GM23248 (cell line): Measurements from ENCODE around the gene IMP3. TPM values are rescaled to one million over a fixed set of nuclear protein-coding genes. Genes with fewer than 3 reads are reported as not detected.

Experiments used
- DNase-seq: peaks from one replicate; pipeline ENCODE4 v3.0.0-alpha.2; 2015
- H2AFZ ChIP-seq: fragments of 200-600 bp; sonication (generic); 2 replicates; pipeline ENCODE4 v1.6.1; 2016; ENCODE audit warnings: antibody characterized with exemption
- H3F3A ChIP-seq: fragments of 200-600 bp; sonication (generic); 2 replicates; pipeline ENCODE4 v1.6.1; 2016; ENCODE audit warnings: mild to moderate bottlenecking, antibody characterized with exemption, mixed run types; ENCODE audit not compliant: insufficient read depth
- H3K27ac ChIP-seq: fragments of 200-600 bp; sonication (generic); 2 replicates; pipeline ENCODE4 v1.5.1; 2016; ENCODE audit warnings: mild to moderate bottlenecking
- H3K27me3 ChIP-seq: fragments of 200-600 bp; sonication (generic); replicated peaks from 2 replicates; pipeline ENCODE4 v1.6.1; 2016; ENCODE audit warnings: mild to moderate bottlenecking; ENCODE audit not compliant: insufficient read depth
- H3K36me3 ChIP-seq: fragments of 200-600 bp; sonication (generic); 2 replicates; pipeline ENCODE4 v1.6.1; 2016; ENCODE audit warnings: low read depth, mild to moderate bottlenecking
- H3K4me1 ChIP-seq: fragments of 200-600 bp; sonication (generic); 2 replicates; pipeline ENCODE4 v1.6.1; 2016; ENCODE audit warnings: mild to moderate bottlenecking; ENCODE audit not compliant: insufficient read depth
- H3K4me2 ChIP-seq: fragments of 200-600 bp; sonication (generic); one replicate; pipeline ENCODE4 v1.6.1; 2016; ENCODE audit warnings: mild to moderate bottlenecking; ENCODE audit not compliant: unreplicated experiment
- H3K4me3 ChIP-seq: fragments of 200-600 bp; sonication (generic); 2 replicates; pipeline ENCODE4 v1.5.1; 2016; ENCODE audit warnings: mild to moderate bottlenecking
- H3K79me2 ChIP-seq: fragments of 200-600 bp; sonication (generic); 2 replicates; pipeline ENCODE4 v1.6.1; 2016; ENCODE audit warnings: mild to moderate bottlenecking; ENCODE audit not compliant: insufficient read depth
- H3K9ac ChIP-seq: fragments of 200-600 bp; sonication (generic); 2 replicates; pipeline ENCODE4 v1.6.1; 2016; ENCODE audit warnings: mild to moderate bottlenecking
- H3K9me2 ChIP-seq: fragments of 200-600 bp; sonication (generic); 2 replicates; pipeline ENCODE4 v1.6.1; 2016; ENCODE audit warnings: mixed run types, mild to moderate bottlenecking, moderate library complexity; ENCODE audit not compliant: insufficient read depth
- H3K9me3 ChIP-seq: fragments of 200-600 bp; sonication (generic); one replicate; pipeline ENCODE4 v1.6.1; 2017; ENCODE audit warnings: low read depth
- H4K20me1 ChIP-seq: fragments of 200-600 bp; sonication (generic); 2 replicates; pipeline ENCODE4 v1.6.0; 2016; ENCODE audit not compliant: insufficient read depth
- EZH2 ChIP-seq: fragments of 200-600 bp; sonication (generic); IDR thresholded peaks from 2 replicates; pipeline ENCODE4 v1.6.1; 2018; ENCODE audit warnings: antibody characterized with exemption, mild to moderate bottlenecking; ENCODE audit not compliant: insufficient read depth, poor library complexity, severe bottlenecking
- EZH2phosphoT487 ChIP-seq: fragments of 200-600 bp; sonication (generic); IDR thresholded peaks from 2 replicates; pipeline ENCODE4 v1.6.1; 2018; ENCODE audit warnings: antibody characterized with exemption, moderate library complexity, mild to moderate bottlenecking, low read depth; ENCODE audit not compliant: insufficient read depth
- WGBS, 2 experiments: methylation state at CpG; one replicate each; pipeline ENCODE4 v1.1.6; 2015 to 2017; ENCODE audit warnings: low lambda C conversion rate in 2 of 2, low coverage in 1 of 2; ENCODE audit errors: missing lambda C conversion rate in 2 of 2; 5-methylcytosine and 5-hydroxymethylcytosine counted together
- in situ Hi-C: fragments of 300-500 bp; cut with MboI; formaldehyde crosslinking; loops from 2 replicates; pipeline ENCODE4 v1.15.0; 2020
- polyA plus RNA-seq: library from polyadenylated mRNA; unstranded; fragments of >200 nt; fragmentation: Nextera tagmentation; extraction: Ambion mirVana; gene quantifications from 2 replicates; pipeline ENCODE4 v1.2.1, GENCODE V29; 2016
- total RNA-seq: library from RNA; depleted of rRNA; stranded (reverse); fragments of >200 nt; shearing (Covaris generic); gene quantifications from 2 replicates; pipeline ENCODE4 v1.2.3, GENCODE V29; 2014

IMP3 gene
- total and polyA plus RNA-seq, 2 experiments from 2014 or later = 105 to 138 TPM

DNA sequence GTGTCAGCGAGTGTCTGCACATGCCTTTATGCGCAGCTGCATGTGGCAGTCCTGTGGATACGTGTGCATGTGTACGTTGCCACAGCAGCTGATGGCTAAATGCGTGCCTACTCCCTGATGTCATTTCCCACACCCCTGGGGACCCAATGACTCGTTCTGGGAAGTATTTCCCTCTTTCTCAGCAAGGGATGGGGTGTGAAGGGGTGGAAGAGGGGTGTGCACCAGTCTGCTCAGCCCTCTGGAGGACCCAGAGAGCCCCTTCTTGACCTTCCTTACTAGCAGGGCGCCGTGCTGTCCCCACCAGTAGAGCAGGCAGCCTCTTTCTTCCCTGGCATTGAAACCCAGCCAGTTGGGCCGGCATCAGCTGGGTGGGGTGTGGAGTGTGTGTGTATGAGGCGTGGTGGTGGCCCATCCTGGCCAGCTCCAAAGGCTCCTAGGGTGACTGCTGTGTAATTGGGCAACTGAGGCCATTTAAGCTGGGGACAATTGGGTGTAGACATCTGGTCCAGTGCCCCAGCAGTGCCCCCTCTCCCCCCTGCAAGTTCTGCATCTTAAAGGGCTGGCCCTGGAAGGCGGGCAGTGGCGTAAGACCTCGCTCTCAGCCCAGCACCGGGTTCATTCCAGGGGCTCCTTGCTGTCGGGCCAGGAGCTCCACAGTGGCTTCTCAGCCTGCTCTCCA, 26.9 kb upstream of the IMP3 start:
- H3K4me1 ChIP-seq = peaks cover 34% of the 10 kb centered on the region
- peak overlapping the region; percentile 100 for H3K27ac ChIP-seq
- TF ChIP-seq EZH2 (no peak), EZH2phosphoT487 (no peak)
- H3K4me3 ChIP-seq = peak overlapping the region; percentile 18; the same call in 1 of the 2 replicates
- in situ Hi-C loops = no loop called here
- H4K20me1 ChIP-seq = no peaks in the 10 kb centered on the region
- peaks cover 28% of the 10 kb centered on the region for H3F3A ChIP-seq
- H3K4me2 ChIP-seq = peak overlapping the region; percentile 72
- H2AFZ ChIP-seq = no peak overlapping the region
- no peaks in the 10 kb centered on the region for H3K9me3 ChIP-seq
- H3K9ac ChIP-seq = peak overlapping the region; percentile 96
- peak; percentile 100 for DNase-seq
- no peaks in the 10 kb centered on the region for H3K9me2 ChIP-seq
- no peaks in the 10 kb centered on the region for H3K27me3 ChIP-seq
- 13 to 15% methylated on average over 15 of the region's 15 CpGs for WGBS, 2 experiments
- no peaks in the 10 kb centered on the region for H3K36me3 ChIP-seq
- peaks cover 17% of the 10 kb centered on the region for H3K79me2 ChIP-seq

DNA sequence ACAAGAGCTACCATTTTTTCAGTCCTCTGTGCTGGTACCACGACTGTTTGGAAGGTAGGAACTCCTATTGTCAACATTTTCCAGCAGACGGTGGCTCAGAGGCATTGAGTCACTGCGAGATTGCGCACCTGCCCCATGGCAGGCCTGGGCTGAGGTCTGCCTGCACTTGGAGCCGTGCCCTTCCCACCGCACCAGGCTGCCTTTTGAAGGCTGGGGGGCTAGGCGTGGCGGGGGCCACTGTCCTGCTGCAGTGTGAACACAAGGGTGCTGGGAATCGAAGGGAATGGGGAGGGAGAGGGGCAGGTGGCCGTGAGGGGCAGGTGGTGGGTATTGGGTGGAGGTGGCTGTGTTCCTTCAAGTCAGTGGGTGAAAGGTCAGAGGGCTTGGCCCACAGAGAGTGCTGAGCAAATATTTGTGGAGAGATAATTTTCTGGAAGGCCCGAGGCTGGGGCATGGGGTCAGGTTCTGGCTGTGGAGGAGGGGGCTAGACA, 24.0 kb upstream of the IMP3 start:
- Histone ChIP-seq H3K4me1 (peaks cover 53% of the 10 kb centered on the region), H3K79me2 (peaks cover 19% of the 10 kb centered on the region), H2AFZ (no peak overlapping the region), H3F3A (peaks cover 44% of the 10 kb centered on the region), H3K9me3 (no peaks in the 10 kb centered on the region), H3K9me2 (no peaks in the 10 kb centered on the region), H3K36me3 (no peaks in the 10 kb centered on the region), H3K4me3 (no peak overlapping the region), H3K4me2 (no peak overlapping the region), H3K27ac (no peak overlapping the region), H3K27me3 (no peaks in the 10 kb centered on the region), H4K20me1 (no peaks in the 10 kb centered on the region), H3K9ac (no peak overlapping the region)
- DNase-seq = no peak
- no peak for TF ChIP-seq EZH2phosphoT487
- no peak for TF ChIP-seq EZH2
- in situ Hi-C loops = no loop called here
- 80 to 84% methylated on average over 11 of the region's 11 CpGs for WGBS, 2 experiments

DNA sequence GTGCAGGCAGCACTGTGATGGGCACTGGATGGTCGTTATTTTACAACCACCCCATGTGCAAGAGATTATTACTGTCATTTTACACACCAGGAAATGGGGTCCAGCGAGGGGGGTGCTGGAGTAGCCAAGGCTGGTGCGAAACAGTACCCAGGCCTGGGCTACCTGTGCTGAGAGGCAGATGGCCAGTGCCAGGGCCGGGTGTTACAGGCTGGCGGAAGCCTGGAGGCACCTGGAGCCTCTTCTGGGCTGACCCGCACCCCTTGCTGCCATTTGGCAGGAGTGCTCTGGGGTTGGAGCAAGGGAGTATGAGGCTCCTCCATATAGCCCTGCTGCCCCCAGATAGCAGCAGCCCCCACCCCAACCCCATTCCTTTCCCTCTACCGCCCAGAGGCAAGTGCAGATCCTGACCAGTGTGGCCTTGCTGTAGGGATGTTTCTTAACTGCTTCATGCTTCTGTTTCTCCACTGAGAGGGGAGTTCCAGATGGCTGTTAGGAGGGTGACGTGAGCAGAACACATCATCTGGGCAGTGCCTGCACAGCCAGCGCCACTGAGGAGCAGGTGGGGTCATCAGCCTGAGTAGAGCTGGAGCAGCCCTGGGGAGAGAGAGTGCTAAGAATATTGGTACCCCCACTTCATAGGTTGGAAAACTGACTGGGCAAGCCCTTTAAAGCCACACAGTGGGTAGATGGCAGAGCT, 22.9 kb upstream of the IMP3 start:
- in situ Hi-C loops = no loop called here
- Histone ChIP-seq H3K4me3 (no peak overlapping the region), H3K36me3 (no peaks in the 10 kb centered on the region), H3K27me3 (no peaks in the 10 kb centered on the region), H4K20me1 (no peaks in the 10 kb centered on the region), H3K9ac (no peak overlapping the region), H3K4me1 (peaks cover 49% of the 10 kb centered on the region), H3K4me2 (no peak overlapping the region), H3K9me2 (no peaks in the 10 kb centered on the region), H2AFZ (no peak overlapping the region), H3F3A (peaks cover 54% of the 10 kb centered on the region), H3K9me3 (no peaks in the 10 kb centered on the region), H3K27ac (no peak overlapping the region), H3K79me2 (peaks cover 29% of the 10 kb centered on the region)
- TF ChIP-seq EZH2 = no peak
- WGBS, 2 experiments = 77 to 84% methylated on average over 6 to 9 of the region's 9 CpGs
- no peak for DNase-seq

DNA sequence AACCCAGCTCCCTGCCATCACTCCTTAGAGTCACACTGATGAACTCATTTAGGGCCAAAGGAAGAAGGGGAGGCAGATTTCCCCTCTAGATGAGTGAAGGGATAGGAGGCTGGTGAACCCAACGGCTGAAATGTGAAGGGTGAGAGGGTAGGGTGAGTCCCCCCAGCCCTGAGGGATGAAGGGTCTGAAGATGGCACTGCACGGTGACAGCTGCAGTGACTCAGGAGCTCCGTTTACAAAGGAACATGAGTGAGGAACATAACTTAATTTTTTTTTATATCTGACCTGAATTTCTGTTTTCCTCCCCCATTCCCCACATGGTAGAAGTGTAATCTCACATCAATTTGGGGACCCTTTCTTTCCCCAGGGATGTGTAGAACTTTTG, 21.7 kb upstream of the IMP3 start:
- no peaks in the 10 kb centered on the region for H4K20me1 ChIP-seq
- peaks cover 52% of the 10 kb centered on the region for H3F3A ChIP-seq
- H2AFZ ChIP-seq = no peak overlapping the region
- peak overlapping the region; percentile 71 for H3K4me2 ChIP-seq
- no peaks in the 10 kb centered on the region for H3K36me3 ChIP-seq
- peak overlapping the region; percentile 84 for H3K9ac ChIP-seq
- H3K79me2 ChIP-seq = peaks cover 41% of the 10 kb centered on the region
- H3K4me1 ChIP-seq = peaks cover 38% of the 10 kb centered on the region
- H3K9me3 ChIP-seq = no peaks in the 10 kb centered on the region
- TF ChIP-seq EZH2 (no peak), EZH2phosphoT487 (no peak)
- no peak for DNase-seq
- H3K27me3 ChIP-seq = no peaks in the 10 kb centered on the region
- no peaks in the 10 kb centered on the region for H3K9me2 ChIP-seq
- 10 to 11% methylated on average over 3 of the region's 3 CpGs for WGBS, 2 experiments
- peak overlapping the region; percentile 35 for H3K4me3 ChIP-seq
- peak overlapping the region; percentile 98 for H3K27ac ChIP-seq
- in situ Hi-C loops = no loop called here
